Measurements from ENCODE around the gene KCNH3. TPM values are rescaled to one million over a fixed set of nuclear protein-coding genes. Genes with fewer than 3 reads are reported as not detected.

KCNH3 gene
- total and polyA plus RNA-seq, 2 experiments from 2014 or later, result 0.21 to 0.52 TPM

GRCh38 chr12:49584591-49584990 lies 45.8 kb downstream of the KCNH3 start (continued):
- no peak for TF ChIP-seq ZNF462 (CRISPR knock-in tag; IDR thresholded peaks at IDR 0.05)

GRCh38 chr12:49585477-49586459 lies 46.9 kb downstream of the KCNH3 start:
- H3K27ac Mint-ChIP-seq, result no peak overlapping the region; the same call in 1 of the 2 replicates
- no peaks in the 10 kb centered on the region for H3K27me3 ChIP-seq (ENCODE audit: insufficient read depth)
- no peak; the same call in 2 of the 3 replicates for ATAC-seq
- TF ChIP-seq ETS1 (IDR thresholded peaks at IDR 0.05) (no peak), REST (IDR thresholded peaks at IDR 0.05; ENCODE audit: unreplicated experiment) (no peak), CREB1 (CRISPR knock-in tag; IDR thresholded peaks at IDR 0.05; ENCODE audit: low read depth) (no peak)

More at GRCh38 chr12:49585477-49586459, 46.9 kb downstream of the KCNH3 start:
- Histone ChIP-seq H3F3A (replicated peaks; ENCODE audit: low read depth) (no peaks in the 10 kb centered on the region), H3K27ac (ENCODE audit: low read depth) (no peak overlapping the region; the same call in 1 of the 2 replicates), H3K4me2 (no peak overlapping the region), H4K20me1 (replicated peaks; ENCODE audit: insufficient read depth) (no peaks in the 10 kb centered on the region; the same call in 1 of the 2 replicates), H3K79me2 (replicated peaks; ENCODE audit: insufficient read depth) (0 out of 2 replicates have a peak, but pooled peaks cover 14% of the 10 kb centered on the region), H3K4me3 (no peak overlapping the region), H3K36me3 (ENCODE audit: insufficient read depth) (no peaks in the 10 kb centered on the region), H3K9me2 (ENCODE audit: insufficient read depth) (no peaks in the 10 kb centered on the region), H3K4me1 (ENCODE audit: insufficient read depth) (no peaks in the 10 kb centered on the region), H2AFZ (no peak overlapping the region)
- H3K4me1 Mint-ChIP-seq, result peaks cover 12% of the 10 kb centered on the region; the same call in 2 of the 3 replicates
- H3K27me3 Mint-ChIP-seq (ENCODE audit: insufficient read depth, low read depth, poor library complexity), result peaks cover 6% of the 10 kb centered on the region
- DNase-seq (ENCODE audit: low spot score), result no peak
- H3K4me3 Mint-ChIP-seq, result no peak overlapping the region
- H3K9me3 Mint-ChIP-seq, result no peaks in the 10 kb centered on the region
- peaks cover 3% of the 10 kb centered on the region; the same call in 2 of the 3 replicates for H3K36me3 Mint-ChIP-seq (ENCODE audit: low read depth)

Measured in GM23338 (cell line).